ENCODE results near the gene GNL3L.
A peak's percentile ranks its signal among the peaks of the same experiment; 100 is the strongest.

GNL3L gene

GRCh38 chrX:54529151-54529550 is 868 bp upstream of the GNL3L start:
- ATAC-seq, result no peak
- TF ChIP-seq ZFP30 (CRISPR knock-in tag; IDR thresholded peaks at IDR 0.05) (no peak), TCF4 (CRISPR knock-in tag; IDR thresholded peaks at IDR 0.05; ENCODE audit: borderline replicate concordance) (no peak), ZFP3 (CRISPR knock-in tag; IDR thresholded peaks at IDR 0.05) (no peak), ARNTL (CRISPR knock-in tag; IDR thresholded peaks at IDR 0.05; ENCODE audit: borderline replicate concordance, low read depth) (no peak), ESRRG (CRISPR knock-in tag; IDR thresholded peaks at IDR 0.05) (no peak), TOX (CRISPR knock-in tag; IDR thresholded peaks at IDR 0.05; ENCODE audit: borderline replicate concordance) (no peak), ZNF565 (CRISPR knock-in tag; conservative IDR thresholded peaks at IDR 0.05; ENCODE audit: low read depth) (no peak), CSDC2 (CRISPR knock-in tag; IDR thresholded peaks at IDR 0.05) (no peak), SNAI2 (CRISPR knock-in tag; IDR thresholded peaks at IDR 0.05) (no peak), PPARA (CRISPR knock-in tag; IDR thresholded peaks at IDR 0.05; ENCODE audit: borderline replicate concordance) (no peak), BACH2 (CRISPR knock-in tag; IDR thresholded peaks at IDR 0.05; ENCODE audit: borderline replicate concordance) (no peak), ZNF70 (CRISPR knock-in tag; IDR thresholded peaks at IDR 0.05) (no peak), GLIS3 (CRISPR knock-in tag; IDR thresholded peaks at IDR 0.05) (no peak)
- TF ChIP-seq, protein P1, sequence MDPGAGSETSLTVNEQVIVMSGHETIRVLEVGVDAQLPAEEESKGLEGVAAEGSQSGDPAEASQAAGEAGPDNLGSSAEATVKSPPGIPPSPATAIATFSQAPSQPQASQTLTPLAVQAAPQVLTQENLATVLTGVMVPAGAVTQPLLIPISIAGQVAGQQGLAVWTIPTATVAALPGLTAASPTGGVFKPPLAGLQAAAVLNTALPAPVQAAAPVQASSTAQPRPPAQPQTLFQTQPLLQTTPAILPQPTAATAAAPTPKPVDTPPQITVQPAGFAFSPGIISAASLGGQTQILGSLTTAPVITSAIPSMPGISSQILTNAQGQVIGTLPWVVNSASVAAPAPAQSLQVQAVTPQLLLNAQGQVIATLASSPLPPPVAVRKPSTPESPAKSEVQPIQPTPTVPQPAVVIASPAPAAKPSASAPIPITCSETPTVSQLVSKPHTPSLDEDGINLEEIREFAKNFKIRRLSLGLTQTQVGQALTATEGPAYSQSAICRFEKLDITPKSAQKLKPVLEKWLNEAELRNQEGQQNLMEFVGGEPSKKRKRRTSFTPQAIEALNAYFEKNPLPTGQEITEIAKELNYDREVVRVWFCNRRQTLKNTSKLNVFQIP (CRISPR knock-in tag; IDR thresholded peaks at IDR 0.05; ENCODE audit: borderline replicate concordance, low read depth), result no peak
- TF ChIP-seq, protein P2, sequence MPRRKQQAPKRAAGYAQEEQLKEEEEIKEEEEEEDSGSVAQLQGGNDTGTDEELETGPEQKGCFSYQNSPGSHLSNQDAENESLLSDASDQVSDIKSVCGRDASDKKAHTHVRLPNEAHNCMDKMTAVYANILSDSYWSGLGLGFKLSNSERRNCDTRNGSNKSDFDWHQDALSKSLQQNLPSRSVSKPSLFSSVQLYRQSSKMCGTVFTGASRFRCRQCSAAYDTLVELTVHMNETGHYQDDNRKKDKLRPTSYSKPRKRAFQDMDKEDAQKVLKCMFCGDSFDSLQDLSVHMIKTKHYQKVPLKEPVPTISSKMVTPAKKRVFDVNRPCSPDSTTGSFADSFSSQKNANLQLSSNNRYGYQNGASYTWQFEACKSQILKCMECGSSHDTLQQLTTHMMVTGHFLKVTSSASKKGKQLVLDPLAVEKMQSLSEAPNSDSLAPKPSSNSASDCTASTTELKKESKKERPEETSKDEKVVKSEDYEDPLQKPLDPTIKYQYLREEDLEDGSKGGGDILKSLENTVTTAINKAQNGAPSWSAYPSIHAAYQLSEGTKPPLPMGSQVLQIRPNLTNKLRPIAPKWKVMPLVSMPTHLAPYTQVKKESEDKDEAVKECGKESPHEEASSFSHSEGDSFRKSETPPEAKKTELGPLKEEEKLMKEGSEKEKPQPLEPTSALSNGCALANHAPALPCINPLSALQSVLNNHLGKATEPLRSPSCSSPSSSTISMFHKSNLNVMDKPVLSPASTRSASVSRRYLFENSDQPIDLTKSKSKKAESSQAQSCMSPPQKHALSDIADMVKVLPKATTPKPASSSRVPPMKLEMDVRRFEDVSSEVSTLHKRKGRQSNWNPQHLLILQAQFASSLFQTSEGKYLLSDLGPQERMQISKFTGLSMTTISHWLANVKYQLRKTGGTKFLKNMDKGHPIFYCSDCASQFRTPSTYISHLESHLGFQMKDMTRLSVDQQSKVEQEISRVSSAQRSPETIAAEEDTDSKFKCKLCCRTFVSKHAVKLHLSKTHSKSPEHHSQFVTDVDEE (CRISPR knock-in tag; IDR thresholded peaks at IDR 0.05), result no peak
- TF ChIP-seq, protein P3, sequence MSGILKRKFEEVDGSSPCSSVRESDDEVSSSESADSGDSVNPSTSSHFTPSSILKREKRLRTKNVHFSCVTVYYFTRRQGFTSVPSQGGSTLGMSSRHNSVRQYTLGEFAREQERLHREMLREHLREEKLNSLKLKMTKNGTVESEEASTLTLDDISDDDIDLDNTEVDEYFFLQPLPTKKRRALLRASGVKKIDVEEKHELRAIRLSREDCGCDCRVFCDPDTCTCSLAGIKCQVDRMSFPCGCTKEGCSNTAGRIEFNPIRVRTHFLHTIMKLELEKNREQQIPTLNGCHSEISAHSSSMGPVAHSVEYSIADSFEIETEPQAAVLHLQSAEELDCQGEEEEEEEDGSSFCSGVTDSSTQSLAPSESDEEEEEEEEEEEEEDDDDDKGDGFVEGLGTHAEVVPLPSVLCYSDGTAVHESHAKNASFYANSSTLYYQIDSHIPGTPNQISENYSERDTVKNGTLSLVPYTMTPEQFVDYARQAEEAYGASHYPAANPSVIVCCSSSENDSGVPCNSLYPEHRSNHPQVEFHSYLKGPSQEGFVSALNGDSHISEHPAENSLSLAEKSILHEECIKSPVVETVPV (CRISPR knock-in tag; IDR thresholded peaks at IDR 0.05), result no peak

DNA sequence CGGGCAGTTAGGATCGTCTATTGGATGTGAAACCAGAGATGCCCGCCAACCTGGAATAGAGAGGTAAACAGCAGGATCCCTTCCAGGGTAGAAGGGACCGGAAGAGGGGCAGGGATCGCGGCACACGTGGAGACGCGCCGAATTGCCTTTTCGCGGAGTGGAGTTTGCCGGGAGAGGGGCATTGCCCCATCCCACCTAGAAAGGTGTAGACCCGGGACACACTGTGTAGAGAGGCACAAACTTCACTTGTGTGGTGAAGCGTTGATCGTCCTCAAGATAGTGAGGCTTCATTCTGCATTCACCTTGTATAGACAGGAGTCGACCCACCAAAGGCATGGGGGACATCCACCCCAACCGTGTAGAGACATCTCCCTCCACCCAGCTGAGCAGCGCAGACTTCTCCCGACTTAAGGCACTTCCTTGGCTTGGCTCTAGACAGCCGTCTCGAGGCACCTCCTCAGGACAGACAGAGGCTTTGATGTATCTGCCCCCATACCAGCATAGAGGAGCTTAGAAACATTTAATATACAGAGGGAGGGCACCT is 410 bp downstream of the GNL3L start:
- no peak for TF ChIP-seq TOX (CRISPR knock-in tag; IDR thresholded peaks at IDR 0.05; ENCODE audit: borderline replicate concordance)
- TF ChIP-seq, protein P4, sequence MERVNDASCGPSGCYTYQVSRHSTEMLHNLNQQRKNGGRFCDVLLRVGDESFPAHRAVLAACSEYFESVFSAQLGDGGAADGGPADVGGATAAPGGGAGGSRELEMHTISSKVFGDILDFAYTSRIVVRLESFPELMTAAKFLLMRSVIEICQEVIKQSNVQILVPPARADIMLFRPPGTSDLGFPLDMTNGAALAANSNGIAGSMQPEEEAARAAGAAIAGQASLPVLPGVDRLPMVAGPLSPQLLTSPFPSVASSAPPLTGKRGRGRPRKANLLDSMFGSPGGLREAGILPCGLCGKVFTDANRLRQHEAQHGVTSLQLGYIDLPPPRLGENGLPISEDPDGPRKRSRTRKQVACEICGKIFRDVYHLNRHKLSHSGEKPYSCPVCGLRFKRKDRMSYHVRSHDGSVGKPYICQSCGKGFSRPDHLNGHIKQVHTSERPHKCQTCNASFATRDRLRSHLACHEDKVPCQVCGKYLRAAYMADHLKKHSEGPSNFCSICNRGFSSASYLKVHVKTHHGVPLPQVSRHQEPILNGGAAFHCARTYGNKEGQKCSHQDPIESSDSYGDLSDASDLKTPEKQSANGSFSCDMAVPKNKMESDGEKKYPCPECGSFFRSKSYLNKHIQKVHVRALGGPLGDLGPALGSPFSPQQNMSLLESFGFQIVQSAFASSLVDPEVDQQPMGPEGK (CRISPR knock-in tag; IDR thresholded peaks at IDR 0.05; ENCODE audit: borderline replicate concordance), result no peak
- no peak for TF ChIP-seq PPARA (CRISPR knock-in tag; IDR thresholded peaks at IDR 0.05; ENCODE audit: borderline replicate concordance)
- TF ChIP-seq ZNF565 (CRISPR knock-in tag; conservative IDR thresholded peaks at IDR 0.05; ENCODE audit: low read depth), result no peak
- TF ChIP-seq ZFP30 (CRISPR knock-in tag; IDR thresholded peaks at IDR 0.05), result no peak
- TF ChIP-seq ZNF8 (CRISPR knock-in tag; IDR thresholded peaks at IDR 0.05), result no peak
- TF ChIP-seq SNAI2 (CRISPR knock-in tag; IDR thresholded peaks at IDR 0.05), result no peak
- TF ChIP-seq ARNTL (CRISPR knock-in tag; IDR thresholded peaks at IDR 0.05; ENCODE audit: borderline replicate concordance, low read depth), result no peak
- no peak for TF ChIP-seq ISL1 (CRISPR knock-in tag; IDR thresholded peaks at IDR 0.05)
- TF ChIP-seq, protein P3 (CRISPR knock-in tag; IDR thresholded peaks at IDR 0.05), result no peak
- TF ChIP-seq, protein P1 (CRISPR knock-in tag; IDR thresholded peaks at IDR 0.05; ENCODE audit: borderline replicate concordance, low read depth), result no peak
- ATAC-seq, result peak; percentile 55
